Activated gamma-delta T cell treated with anti-CD3 and anti-CD28 coated beads, Interleukin-2, amount 50 U/mL, for 16 hours (primary cell): ENCODE data around the gene TNKS2.
"Not testable (repeated sequence)": the region's sequence is repeated elsewhere in the genome, so short reads cannot be mapped to it uniquely, and the experiment has no call there.

Experiments
- DNase-seq: peaks from one replicate; pipeline ENCODE4 v3.0.0-alpha.2; 2020; ENCODE audit warnings: low read depth

TNKS2 gene

DNA sequence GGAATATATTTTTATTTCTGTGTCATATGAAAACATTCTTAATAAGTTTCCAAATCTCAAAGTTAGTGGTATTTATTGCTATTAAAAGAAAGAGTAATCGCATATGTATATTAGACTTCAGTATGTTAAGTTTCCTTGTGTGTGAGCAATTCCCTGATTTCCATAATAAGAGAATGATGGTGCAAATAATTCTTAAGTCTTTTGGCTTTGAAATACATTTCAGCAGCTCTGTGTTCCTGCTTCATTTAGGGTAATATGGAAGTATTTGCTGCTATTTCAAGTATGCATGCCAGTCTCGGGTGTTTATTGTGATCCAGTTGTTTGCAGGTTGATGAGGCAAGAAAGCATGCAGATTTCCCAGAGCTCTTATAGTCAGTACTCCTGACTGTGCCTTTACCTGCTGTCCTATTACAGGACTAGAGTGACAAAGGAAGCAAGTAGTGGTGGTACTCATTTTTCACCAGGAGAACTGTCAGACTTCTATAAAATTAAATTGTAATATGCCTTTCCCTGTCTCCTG is 67.4 kb downstream of the TNKS2 start:
- no peak for DNase-seq

DNA sequence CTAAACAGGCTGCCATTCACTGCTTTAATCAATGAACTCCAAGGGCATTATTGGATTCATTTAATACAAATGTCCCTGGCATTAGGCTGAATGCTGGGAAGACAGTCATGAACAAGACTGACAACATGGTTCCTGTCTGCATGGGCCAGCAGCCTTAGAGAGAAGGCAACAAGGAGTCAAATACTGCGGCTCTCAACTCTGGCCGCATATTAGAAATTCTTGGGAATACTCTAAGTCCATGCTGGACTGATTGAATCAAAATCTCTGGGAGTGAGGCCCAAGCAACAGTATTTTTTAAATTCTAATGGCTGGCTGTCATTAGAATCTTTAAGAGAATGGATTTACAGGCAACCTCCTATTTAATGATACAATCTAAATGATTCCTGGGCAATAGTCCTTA is 76.9 kb downstream of the TNKS2 start:
- no peak for DNase-seq

DNA sequence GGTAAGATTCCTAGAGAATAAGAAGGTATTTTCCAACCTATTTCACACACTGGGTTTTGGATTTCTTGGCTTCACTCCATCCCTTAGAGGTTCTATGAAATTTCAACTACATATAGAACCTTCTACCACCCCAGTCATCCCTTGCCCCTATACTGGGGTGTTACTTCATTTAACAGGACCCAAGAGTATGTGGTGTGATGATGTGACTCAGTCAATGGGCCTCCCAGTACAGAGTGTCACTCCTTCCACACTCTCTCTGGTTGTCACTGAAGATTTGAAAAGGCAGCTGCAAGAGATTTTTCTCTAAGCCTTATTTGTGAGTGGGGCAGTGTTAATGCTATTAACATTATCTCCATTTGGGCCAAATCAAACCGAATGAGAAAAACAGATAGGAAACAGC is 77.6 kb downstream of the TNKS2 start:
- no peak for DNase-seq

DNA sequence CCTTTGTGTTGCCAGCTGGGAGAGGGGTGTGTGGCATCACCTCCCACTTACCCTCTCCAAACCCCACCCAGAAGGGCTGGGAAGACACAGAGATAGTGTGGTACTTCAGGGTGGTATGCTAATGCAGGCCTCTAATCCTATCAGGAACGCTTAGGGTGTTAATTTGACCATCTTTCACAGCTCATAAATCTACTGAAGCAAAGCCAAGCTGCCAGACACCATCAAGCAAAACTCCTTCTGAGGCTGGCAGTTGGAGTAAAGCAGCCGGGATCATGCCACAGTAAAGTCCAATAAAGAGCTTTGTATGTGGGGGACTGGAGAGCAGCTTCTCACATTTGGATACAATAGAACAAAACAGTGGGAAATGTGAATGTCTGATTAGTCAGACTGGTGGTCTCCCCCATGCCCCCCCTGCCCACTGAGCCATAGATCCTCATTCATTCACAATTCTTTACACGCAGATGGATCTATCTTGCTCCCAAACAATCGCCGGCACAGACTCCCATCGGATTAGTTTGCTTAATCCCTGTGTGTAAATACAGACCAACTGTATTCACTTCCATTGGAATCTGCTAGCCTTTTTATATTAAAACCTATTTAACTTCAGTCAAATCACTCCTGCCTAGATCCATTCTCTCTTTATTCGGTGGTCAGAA is 81.4 kb downstream of the TNKS2 start:
- no peak for DNase-seq

DNA sequence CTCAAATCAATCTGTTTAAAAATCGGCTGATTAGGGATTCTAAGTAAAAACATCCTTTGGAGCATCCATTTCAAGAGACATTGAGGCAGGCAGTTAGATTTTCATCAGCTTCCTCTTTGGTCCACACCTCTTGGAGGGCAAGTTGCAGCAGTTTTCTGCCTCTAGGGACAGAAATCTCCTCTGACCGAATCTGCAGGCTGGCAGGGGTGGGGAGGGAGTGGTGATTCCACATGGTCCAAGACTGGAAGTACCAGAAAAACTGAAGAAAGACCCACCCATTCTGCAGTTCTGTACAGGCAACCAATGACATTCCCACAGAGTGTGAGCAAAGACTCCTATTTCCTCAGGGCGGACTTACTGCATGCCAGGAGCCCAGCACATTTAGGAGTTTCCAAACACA is 82.1 kb downstream of the TNKS2 start:
- no peak for DNase-seq

DNA sequence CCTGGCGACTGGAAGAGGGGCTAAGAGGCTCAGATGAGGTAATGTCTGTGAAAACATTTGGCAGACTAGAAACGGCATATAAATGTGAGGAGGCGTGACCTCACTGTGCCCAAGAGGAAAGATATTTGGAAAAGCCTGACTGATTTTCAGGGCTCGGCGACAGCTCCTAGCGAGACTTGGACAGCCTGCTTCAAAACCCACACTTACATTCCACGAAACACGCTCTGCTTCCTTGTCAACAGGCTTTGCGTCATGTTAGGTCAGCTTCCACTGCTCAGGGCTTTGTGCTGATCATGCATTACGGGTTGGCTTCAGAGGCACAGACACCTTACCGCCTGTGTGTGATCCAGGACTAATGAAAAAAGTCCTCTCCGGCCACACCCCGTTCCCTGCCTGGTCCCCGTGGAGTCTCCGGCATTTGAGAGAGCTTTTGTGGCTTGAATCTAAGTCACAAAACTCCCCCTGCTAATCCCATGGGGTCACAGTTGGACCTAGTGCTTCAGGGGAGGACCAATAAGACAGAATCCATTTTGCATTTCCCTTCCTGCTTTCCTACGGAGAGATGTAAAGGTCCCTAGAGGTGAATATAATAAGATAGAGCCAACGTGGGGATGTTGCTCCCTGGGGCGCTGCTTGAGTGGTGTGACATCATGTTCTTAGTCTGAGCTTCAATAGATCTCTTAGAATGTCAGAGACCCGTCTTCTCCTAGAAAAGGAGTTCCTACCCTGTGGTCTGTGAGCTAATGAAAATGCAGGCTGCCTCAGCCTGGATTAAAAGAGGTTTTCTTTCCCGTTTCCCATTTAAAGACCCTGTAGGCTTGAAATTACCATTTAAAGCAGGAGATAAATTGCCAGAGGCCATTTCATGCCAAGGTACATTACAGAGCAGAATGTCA is 85.6 kb downstream of the TNKS2 start:
- no peak for DNase-seq

DNA sequence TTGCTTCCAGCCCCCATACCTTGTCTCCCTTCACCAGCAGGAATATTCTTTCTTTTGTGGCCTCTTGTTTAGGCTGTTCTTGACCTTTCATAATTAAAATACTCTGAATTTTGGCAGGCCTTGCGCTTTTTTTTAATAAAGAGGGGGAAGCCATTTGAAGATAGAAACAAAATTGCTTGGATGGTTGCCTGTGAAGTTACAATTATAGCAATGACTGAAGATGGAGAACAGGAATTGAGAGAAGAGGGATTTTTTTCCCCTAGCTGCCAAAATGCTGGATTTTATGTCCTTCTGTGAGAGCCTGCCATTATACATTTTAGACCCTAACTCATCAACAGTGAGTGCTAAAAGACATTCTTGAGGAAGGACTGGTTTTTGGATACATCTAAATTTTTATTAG is 86.3 kb downstream of the TNKS2 start:
- no peak for DNase-seq

DNA sequence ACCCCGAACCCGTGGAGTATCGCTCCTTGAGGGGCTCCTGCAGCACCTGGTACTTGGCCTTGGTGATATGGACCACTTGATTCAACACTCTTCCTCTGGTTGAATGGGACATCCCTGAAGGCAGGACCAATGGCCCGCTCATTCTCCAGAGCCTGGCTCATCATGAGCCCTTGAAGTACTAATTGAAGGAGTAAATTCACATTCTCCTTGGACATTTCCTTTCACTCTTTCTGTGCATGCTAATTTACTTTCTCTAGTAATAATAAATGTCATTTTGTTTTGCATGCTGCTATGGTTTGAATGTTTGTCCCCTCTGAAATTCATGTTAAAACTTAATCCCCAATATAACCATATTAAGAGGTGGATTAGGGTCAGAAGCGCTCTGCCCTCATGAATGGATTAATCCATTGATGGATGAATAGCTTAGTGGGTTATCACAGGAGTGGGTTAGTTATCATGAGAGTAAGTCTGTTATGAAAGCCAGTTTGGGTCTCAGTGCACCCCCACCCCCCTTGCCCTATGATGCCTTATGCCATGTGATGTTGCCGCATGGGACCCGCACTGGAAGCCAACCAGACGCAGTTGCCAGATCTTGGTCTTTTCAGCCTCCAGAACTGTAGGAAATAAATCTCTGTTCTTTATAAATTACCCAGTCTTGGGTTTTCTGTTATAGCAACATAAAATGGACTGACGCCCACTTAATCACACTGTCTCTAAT is 87.3 kb downstream of the TNKS2 start:
- DNase-seq = no peak

DNA sequence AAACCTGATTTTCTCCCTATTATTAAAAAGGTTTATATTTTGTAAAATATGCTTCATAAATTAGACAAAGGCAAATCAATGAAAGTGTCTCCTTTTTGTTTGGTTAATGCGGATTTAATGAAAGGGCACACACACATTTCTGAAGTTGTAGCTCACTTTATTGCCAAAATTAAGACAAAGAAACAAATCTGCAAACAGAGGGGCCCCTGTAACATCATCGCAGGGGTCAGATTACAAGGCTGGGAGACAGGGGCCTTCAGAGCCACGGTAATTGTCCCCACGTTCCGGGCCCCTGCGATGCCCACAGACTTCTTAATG is 88.7 kb downstream of the TNKS2 start:
- no peak for DNase-seq

DNA sequence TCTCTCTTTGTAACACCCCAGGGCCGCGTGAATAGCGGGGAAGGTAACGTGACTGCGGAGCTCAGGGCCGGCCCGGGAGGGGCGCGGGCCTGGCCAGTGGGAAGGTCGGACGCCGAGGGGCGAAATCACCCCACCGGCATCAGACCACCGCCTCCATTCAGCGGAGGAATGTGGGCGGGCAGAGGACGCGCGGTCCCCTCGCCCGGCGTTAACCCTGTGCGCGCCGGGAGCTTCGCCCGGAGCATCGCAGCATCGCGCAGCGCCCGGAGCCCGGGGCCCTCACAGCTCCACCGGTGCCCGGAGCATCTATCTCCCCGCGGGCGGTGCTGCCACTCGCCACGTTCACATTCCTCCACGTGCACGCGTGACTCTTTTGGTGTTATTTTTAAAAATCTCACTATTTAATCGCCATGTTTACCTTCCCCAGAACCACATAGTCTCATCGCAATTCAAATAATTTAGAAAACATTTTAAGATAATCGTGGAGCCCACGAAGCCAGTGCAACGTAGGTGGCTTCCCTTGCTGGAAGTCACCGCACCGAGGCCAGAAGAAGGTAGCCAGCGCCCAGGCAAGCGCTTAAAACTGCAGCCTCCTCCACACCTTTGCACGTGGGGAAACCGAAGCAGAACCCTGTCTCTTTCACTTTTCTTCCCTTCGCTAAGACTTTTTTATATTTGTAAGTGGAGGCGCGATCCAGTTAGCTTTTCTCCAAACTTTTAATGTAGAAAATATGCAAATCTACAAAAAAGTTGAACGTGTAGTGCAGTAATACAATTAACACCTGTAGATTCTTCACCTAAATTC is 89.2 kb downstream of the TNKS2 start:
- DNase-seq = peak; percentile 11

DNA sequence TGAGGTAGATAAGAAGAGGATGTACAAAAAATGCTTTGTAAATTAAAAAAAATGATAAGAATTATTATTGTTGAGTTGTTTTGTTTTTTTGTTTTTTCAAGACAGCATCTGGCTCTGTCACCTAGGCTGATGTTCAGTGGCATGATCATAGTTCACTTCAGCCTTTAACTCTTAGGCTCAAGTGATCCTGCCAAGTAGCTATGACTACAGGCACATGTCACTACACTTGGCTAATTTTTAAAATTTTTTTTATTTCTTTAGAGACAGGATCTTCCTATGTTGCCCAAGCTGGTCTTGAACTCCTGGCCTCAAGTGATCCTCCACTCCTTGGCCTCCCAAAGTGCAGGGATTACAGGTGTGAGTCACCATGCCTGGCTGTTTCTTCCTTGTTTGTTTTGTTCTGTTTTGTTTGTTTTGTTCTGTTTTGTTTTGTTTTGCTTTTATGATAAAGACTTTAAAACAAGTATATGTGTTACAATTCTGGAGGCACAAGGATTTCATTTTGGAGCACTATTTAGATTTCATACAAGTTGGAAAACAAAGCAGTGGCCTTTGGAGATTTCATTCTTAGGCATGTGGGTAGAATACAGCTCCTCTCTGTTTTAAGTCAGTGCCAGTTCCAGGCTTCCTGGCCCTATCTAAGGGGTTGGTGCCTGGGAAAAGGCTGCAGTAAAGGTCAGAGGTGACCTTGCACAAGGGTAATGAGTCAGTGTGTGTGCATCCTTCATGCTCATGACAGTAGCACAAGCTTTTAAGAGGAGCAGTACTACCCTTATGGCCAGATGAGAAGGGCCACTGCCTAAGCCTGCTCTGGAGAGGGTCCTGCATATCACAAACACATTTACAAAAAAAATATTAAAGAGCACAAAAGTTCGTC is 93.1 kb downstream of the TNKS2 start:
- no peak for DNase-seq

DNA sequence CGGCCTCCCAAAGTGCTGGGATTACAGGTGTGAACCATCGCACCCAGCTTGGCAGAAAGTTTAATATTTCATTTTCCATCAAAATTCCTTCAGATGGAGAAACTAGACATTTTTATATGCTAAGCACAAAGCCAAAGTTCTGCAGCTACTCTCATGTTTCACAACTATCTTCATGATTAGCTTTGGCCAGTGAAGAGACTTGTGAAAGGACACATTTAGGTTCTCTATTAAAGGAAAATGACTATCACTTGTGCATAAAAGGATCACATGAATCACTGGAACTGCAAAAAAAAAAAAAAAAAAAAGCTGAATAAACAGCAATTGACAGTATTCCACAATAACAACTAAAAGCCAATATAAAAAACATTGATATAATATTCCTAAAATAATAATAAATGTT is 94.8 kb downstream of the TNKS2 start:
- no peak for DNase-seq

DNA sequence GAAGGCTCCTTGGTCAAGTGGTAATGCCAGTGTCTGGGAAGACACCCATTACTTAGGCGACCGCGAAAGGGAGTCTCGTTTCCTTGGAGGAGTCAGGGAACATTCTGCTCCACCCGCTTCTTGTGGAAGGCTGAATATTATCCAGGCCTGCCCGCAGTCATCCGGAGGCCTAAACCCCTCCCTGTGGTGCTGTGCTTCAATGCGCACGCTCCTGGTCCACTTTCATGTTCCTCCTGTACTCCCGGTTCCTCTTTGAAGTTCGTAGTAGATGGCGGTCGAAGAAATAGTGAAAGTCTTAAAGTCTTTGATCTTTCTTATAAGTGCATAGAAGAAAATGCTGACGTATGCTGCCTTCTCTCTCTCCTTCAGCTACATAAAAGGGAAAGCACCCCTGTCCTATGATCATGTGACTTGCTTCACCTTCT is 96.0 kb downstream of the TNKS2 start:
- not testable (repeated sequence) for DNase-seq

DNA sequence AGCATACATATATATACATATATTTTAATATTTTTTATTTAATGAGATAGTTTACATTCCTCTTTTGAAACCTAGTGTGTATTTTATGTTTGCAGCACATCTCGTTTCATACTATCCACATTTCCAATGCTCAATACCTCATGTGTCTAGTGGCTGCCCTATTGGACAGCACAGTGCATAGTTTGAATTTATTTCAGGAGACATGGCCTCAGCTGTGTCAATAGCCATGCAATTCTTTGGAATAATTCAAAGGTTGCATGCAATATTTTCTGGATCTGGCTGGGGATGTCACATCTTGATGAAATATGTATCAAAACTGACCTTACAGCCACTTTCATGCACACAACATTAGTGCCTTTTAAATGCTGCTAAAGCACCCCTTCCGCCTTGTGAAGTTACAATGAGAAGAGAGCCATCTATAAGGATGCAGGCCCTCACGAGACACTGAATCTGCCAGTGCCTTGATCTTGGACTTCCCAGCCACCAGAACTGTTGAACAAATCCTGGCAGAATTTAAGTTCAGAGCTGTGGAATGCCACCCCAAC is 98.1 kb downstream of the TNKS2 start:
- DNase-seq = no peak

DNA sequence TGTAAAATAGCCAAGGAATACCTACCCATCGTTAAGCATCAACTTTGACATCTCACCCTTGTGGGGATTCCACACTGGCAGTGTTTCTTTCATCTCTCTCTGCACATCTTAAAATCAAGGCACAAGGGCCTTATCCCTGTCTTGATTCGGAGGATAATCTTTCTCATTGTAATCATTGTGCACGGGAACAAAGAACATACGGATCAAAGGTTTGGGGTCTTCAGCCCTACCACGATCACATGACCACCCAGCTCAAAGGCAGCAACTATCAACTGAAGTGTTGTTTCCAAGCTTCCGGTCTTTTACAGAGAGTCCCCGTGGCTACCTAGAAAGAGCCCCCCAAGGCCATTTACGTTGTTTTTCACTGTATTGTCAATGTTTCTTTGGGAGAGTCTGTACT is 99.2 kb downstream of the TNKS2 start:
- DNase-seq = no peak

DNA sequence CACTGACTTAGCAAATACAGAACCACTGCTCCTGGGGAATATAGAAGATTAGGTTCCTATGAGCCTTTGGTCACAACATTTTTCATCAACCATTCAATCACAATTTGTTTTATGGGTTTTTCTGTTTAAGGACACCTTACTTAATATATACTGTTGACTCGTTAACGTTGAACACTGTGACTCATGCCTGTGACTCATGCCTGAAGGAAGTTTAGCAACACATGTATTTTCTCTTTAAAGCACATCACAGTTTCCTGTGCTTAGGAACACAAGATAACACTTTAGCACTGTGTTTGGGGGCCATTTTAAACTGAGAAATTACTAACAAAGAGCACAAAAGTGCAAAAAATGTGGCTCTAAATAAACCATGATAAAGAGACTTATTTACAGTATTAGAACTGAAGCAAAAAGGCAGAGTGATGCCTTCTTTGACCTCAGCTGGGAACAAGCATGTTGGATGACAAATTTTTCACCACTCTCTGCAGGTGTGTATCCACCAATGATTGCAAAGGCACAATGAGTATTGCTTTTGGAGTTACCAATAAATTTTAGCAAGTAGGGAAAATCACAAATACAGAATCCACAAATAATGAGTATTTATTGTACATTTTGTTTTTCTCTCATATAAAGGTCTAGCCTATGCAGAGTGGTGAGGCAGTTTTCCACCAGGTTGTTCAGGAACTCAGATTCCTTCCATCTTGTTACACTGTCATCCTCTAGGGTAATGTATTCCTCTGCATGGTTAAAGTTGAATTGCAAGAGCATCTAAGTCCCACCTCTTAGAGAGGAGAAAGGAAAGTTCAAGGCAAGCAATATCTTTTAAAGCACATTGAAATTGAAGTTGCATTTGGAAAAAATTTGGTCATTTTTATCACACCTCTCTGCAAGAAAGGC is 103.8 kb downstream of the TNKS2 start:
- DNase-seq = peak; percentile 47

DNA sequence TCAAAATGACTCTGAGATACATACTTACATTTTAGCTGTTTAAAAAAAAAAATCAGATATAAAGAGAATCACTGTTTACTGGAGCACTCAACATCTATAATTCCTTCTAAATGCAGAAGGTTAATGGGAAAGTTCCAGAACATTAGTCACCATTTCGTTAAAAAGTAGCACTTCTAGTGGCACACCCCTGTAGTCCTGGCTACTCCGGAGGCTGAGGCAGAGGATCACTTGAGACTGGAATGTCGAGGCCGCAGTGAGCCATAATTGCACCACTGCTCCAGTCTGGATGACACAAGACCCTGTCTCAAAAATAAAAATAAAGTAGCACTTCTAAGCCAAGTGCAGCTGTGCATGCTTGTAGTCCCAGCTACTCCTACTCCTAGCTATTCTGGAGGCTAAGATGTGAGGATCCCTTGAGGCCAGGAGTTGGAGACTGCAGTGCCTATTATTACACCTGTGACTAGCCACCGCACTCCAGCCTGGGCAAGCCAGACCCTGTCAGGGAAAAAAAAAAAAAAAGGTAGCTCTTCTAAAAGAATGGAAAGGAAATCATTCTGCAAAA is 108.9 kb downstream of the TNKS2 start:
- DNase-seq = no peak

DNA sequence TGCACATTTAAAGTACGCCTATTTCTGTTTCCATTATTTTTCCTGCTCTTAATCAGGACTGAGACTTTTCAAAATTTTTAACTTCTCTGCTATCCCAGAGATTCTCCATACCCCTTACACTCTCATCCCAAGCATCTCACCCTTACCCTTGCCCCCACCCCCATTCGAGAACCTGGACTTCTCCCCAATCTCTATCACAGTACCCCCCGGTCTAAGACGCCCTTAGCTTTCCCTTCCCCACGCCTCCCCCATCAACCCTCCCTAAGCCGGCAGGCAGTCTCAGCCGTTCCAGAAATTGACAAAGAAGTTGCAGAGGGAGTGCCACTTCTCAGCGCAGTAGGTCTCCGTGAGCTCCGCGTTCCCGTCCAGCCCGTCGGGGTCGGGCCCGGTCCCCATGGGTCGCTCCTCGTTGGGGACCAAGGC is 109.7 kb downstream of the TNKS2 start:
- no peak for DNase-seq
